Bronchial epithelial cell (primary cell): ENCODE results near the gene HACE1. TPM values are rescaled to one million over a fixed set of nuclear protein-coding genes. Genes with fewer than 3 reads are reported as not detected.

Experiments
- DNase-seq: peaks from one replicate; pipeline ENCODE4 v3.0.0-alpha.2; 2010; ENCODE audit warnings: low read depth
- FAIRE-seq: peaks from 2 replicates; lab custom pipeline; 2011; peaks lifted over from hg19 to GRCh38; lab: Jason Lieb, UNC
- H3K27me3 ChIP-seq: 2 replicates; pipeline ENCODE4 v1.5.1; 2011; ENCODE audit warnings: low read length; ENCODE audit not compliant: control insufficient read depth, insufficient read depth
- H3K36me3 ChIP-seq: 2 replicates; pipeline ENCODE4 v1.5.1; 2011; ENCODE audit warnings: low read length; ENCODE audit not compliant: control insufficient read depth, insufficient read depth
- H3K4me3 ChIP-seq: 2 replicates; pipeline ENCODE4 v1.5.1; 2011; ENCODE audit warnings: mild to moderate bottlenecking, low read depth, low read length, control low read depth
- CTCF ChIP-seq: IDR thresholded peaks from 2 replicates; pipeline ENCODE4 v1.5.1; 2011; ENCODE audit warnings: mild to moderate bottlenecking, moderate library complexity, low read length, control low read depth, inconsistent platforms; ENCODE audit not compliant: insufficient read depth, severe bottlenecking
- total RNA-seq: library from RNA; depleted of rRNA; stranded (reverse); fragments of >200 nt; gene quantifications from 2 replicates; pipeline ENCODE4 v1.2.1, GENCODE V29; 2014

HACE1 gene
- total RNA-seq, 1 donor from 2014 or later: 14.2 TPM

- H3K4me3 ChIP-seq: no peak overlapping the region
- no peaks in the 10 kb centered on the region for H3K27me3 ChIP-seq
- H3K36me3 ChIP-seq: no peaks in the 10 kb centered on the region
- no peak for DNase-seq
- no peak for FAIRE-seq
- no peak for TF ChIP-seq CTCF
Observed at GRCh38 chr6:104686550-104687175, 173.1 kb downstream of the HACE1 start.

- no peaks in the 10 kb centered on the region for H3K36me3 ChIP-seq
- no peak for FAIRE-seq
- no peak for DNase-seq
- TF ChIP-seq CTCF: no peak
- no peak overlapping the region for H3K4me3 ChIP-seq
- no peaks in the 10 kb centered on the region for H3K27me3 ChIP-seq
Observed at GRCh38 chr6:104685871-104686549, 173.7 kb downstream of the HACE1 start.

- no peak for DNase-seq
- TF ChIP-seq CTCF: no peak
- H3K4me3 ChIP-seq: no peak overlapping the region
Observed at GRCh38 chr6:104684911-104685415, 174.8 kb downstream of the HACE1 start.

GRCh38 chr6:104683809-104684208 is 175.9 kb downstream of the HACE1 start:
- no peaks in the 10 kb centered on the region for H3K36me3 ChIP-seq
- no peak overlapping the region for H3K4me3 ChIP-seq
- FAIRE-seq (no peak), DNase-seq (no peak)
- H3K27me3 ChIP-seq: no peaks in the 10 kb centered on the region
- TF ChIP-seq CTCF: no peak

More at GRCh38 chr6:104684911-104685415, 174.8 kb downstream of the HACE1 start:
- no peak for FAIRE-seq
- H3K36me3 ChIP-seq: no peaks in the 10 kb centered on the region
- no peaks in the 10 kb centered on the region for H3K27me3 ChIP-seq

- no peaks in the 10 kb centered on the region for H3K27me3 ChIP-seq
- no peak for FAIRE-seq
- TF ChIP-seq CTCF: peak; percentile 80
- no peak overlapping the region for H3K4me3 ChIP-seq
- peak; percentile 40 for DNase-seq
- H3K36me3 ChIP-seq: no peaks in the 10 kb centered on the region
Observed at GRCh38 chr6:104682722-104683643, 176.7 kb downstream of the HACE1 start.
